HG03064 (cell line): Measurements from ENCODE around the gene COL23A1.
"Not testable (repeated sequence)": the region's sequence is repeated elsewhere in the genome, so short reads cannot be mapped to it uniquely, and the experiment has no call there.

ENCODE experiments used
- ATAC-seq: cut with Tn5 transposase; IDR thresholded peaks from one replicate; pipeline ENCODE4 v1.9.1; 2021; ENCODE audit warnings: low read depth; ENCODE audit not compliant: unreplicated experiment

COL23A1 gene

DNA sequence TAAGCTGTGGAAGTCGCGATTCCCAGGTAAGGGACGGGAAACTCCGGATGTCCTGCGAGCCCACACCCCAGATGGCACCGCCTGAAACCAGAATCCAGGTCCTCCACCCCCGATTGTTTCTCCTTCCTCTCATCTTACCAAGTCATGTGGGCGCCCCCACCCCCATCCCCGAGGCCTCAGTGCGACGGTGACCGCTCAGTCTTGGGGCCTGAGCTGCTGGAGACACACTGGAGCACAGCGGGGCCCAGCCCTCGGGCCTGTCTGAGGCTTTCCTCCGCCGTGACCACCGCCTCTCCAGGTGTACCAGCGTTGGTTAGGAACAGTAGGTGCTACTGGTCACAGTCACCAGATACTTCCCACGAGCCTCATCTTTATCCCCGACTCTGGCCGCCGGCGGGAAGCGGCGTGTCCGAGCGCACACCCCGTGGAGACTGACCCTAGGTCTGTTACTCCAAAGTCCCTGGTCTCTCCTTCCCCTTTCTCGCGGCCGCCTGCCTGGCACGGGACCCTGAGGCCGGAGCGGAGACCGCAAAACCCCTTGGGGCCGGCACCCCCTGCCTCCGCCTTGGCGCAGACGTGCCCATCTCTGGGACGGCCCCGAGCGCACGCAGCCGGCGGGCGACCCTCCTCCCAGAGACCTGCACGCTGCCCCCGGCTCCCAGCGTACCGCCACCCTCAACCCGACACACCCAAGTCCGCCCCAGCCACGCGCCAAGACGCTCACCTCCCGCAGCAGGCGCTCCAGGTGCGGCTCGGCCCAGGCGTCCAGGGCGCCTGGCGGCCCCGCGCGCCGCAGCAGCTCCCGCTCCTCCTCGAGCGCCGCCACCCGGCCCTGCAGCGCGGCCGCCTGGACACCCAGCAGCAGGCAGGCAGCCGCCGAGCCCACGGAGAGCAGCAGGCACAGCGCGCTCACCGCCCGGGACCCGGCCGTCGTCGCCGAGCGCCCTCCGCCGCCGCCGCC is 733 bp downstream of the COL23A1 start:
- ATAC-seq, result no peak

- no peak for ATAC-seq
Measured at GRCh38 chr5:178588769-178589168, 1.4 kb downstream of the COL23A1 start.

DNA sequence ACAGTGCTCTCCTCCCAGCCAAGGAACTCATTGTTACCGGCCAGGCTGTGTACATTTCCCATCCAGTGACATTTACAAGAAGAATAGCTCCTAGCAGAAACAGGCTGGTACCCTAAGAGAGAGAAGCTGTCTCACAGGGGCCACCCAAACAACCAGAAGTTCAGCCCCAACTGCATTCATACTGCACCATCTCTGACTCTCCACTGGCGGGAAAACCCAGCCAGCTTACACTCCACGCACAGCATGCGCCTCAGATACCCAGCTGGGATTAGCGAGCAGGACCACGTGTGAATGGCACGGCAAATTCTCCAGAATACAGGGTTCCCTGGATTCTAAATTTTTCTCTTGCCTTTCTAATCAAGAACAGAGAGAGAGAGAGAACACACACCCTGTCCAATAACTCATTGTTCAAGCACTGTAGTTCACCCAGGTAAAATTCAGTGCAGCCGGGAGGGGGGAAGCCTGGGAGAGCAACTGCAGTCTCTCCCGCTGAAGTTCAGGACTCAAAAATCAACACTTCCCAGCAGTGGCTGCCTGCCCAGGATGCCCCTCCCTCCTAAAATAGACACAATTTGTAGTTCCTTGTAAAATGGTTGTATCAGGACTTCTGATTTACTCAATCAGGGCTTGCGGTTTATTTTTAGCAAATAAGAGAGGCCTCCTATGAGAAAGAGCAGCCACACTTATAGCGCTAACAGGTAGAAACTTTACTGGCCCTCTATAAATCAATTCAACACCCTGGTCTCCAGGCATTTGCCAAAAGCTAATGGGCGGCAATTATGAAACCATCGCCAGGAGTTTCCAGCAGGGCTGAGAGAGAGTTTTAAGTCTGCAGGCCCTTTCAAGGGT is 2.2 kb downstream of the COL23A1 start:
- ATAC-seq, result no peak

GRCh38 chr5:178586396-178586795 is 3.8 kb downstream of the COL23A1 start:
- ATAC-seq, result no peak

DNA sequence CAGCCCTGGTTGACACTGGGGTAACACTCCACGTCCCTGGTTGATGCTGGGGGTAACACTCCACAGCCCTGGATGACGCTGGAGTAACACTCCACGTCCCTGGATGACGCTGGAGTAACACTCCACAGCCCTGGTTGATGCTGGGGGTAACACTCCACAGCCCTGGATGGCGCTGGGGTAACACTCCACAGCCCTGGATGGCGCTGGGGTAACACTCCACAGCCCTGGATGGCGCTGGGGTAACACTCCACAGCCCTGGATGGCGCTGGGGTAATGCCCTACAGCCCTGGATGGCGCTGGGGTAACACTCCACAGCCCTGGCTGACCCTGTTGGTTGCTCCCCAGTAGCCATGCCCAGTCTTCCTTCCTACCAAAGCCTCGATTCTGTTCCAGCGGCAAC is 4.8 kb downstream of the COL23A1 start:
- ATAC-seq, result not testable (repeated sequence)

DNA sequence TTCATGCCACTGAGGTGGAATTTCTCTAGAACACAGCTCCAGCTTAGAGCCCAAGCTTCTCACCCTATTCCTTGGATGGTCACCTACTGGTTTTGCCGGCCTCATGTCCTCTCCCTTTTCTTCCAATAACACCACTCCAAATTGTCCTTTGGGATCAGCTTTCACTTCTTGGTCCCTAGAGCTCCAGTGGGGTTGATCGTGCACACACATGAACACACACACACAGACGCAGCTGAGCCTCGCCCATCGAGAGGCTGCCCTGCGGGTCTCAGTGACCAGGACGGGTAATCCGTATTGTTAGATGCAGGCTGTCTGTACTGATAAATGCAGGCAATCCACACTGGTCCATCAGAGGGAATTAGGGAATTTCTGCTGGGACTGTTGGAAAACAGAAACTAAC is 6.9 kb downstream of the COL23A1 start:
- no peak for ATAC-seq

GRCh38 chr5:178582291-178582690 is 7.9 kb downstream of the COL23A1 start:
- ATAC-seq, result no peak

DNA sequence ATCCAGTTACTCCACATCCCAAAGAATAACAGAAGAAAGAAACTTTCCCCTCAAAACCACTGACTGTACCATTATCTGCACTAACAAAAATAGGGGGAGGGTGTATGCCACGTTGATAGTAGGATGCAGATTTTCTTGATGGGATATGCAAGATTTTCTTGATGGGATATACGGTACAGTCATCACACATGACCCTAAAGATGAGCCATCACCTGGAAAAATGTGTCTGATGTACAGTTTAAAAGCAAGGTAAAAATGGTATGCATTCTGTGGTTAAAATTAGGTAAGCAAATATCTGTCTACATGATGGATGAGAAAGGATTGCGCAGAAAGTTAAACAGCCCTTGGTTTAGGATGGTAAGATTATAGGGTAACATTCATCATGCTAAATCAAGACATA is 8.6 kb downstream of the COL23A1 start:
- no peak for ATAC-seq

GRCh38 chr5:178580271-178580955 is 9.8 kb downstream of the COL23A1 start:
- ATAC-seq, result no peak

GRCh38 chr5:178577944-178578343 is 12.2 kb downstream of the COL23A1 start:
- no peak for ATAC-seq

GRCh38 chr5:178577376-178577839 is 12.8 kb downstream of the COL23A1 start:
- ATAC-seq, result no peak

DNA sequence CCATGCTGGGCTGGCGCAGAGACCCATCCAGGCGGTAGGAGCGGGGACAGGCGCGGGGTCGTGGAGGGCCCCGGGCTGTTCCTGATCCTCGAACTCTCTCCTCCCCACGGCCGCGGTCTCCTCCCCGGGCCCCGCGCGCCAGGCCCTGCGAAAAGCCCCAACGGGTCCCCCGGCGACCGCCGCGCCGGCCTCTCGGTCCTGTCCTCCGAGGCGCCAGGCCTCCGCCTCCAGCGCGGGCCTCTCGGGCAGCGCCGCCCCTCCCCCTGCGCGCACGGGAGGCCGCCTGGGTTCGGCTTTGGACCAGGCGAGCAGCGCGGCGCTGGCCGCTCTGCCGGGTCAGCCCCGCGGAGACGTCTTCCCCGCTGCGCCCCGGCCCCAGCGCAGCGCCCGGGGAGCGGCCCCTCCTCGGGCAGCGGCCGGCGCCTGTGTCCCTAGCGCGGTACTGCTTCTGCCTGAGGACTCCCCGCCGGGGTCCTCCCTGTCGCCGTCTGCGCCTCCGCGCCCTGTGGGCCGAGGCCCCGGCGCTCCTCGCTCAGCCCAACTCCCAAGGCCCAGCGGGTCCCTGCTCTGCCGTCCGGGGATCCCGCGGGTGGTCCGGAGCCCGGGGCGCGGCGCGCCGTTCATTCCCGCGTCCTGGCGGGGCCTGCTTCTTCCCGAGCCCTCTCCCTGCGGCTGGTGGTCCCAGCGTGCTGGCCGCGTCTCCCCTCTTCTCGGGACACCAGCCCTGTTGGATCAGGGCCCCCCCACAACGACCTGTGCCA is 13.4 kb downstream of the COL23A1 start:
- ATAC-seq, result no peak

- ATAC-seq, result no peak
Measured at GRCh38 chr5:178573216-178573615, 17.0 kb downstream of the COL23A1 start.

DNA sequence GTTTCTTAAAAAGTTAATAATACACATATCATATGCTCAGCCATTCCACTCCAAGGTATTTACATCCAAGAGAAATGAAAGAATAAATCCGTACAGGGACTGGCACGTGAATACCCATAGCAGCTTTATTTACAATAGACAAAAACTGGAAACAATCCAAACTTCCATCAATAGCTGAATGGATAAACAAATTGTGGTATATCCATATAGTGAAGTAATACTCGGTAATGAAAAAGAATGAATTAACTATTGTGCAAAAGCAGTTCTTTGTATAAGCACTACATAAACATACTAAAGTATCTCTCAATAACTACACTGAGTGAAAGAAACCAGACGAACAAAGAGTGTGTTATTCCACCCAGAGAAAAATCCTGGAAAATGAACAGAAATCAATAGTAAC is 17.6 kb downstream of the COL23A1 start:
- ATAC-seq, result no peak

- ATAC-seq, result no peak
Measured at GRCh38 chr5:178569485-178569884, 20.7 kb downstream of the COL23A1 start.

- ATAC-seq, result no peak
Measured at GRCh38 chr5:178564811-178565550, 25.2 kb downstream of the COL23A1 start.

GRCh38 chr5:178564397-178564796 is 25.8 kb downstream of the COL23A1 start:
- no peak for ATAC-seq

DNA sequence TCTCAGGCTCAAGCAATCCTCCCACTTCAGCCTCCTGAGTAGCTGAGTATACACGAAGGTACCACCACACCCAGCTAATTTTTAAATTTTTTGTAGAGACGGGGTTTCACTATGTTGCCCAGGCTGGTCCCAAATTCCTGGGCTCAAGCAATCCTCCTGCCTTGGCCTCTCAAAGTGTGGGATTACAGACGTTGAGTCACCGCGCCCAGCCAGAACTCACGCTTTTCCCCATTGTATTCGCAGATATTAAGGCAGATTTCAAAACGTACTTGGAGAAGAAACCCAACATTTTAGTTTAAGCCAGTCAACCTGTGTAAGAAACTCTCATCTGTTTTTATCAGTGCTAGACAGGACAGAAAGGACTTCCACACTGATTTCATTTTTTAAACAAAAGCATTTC is 26.6 kb downstream of the COL23A1 start:
- no peak for ATAC-seq

GRCh38 chr5:178561746-178562264 is 28.4 kb downstream of the COL23A1 start:
- ATAC-seq, result no peak
